GM12801 (cell line): ENCODE results near the gene KCTD12.

Source experiments
- TF ChIP-seq, protein P1 (sequence below): IDR thresholded peaks from one replicate; pipeline ENCODE4 v1.5.1; 2011; ENCODE audit warnings: control low read depth; ENCODE audit not compliant: insufficient read length; ENCODE audit errors: extremely low read depth

Gene KCTD12

DNA sequence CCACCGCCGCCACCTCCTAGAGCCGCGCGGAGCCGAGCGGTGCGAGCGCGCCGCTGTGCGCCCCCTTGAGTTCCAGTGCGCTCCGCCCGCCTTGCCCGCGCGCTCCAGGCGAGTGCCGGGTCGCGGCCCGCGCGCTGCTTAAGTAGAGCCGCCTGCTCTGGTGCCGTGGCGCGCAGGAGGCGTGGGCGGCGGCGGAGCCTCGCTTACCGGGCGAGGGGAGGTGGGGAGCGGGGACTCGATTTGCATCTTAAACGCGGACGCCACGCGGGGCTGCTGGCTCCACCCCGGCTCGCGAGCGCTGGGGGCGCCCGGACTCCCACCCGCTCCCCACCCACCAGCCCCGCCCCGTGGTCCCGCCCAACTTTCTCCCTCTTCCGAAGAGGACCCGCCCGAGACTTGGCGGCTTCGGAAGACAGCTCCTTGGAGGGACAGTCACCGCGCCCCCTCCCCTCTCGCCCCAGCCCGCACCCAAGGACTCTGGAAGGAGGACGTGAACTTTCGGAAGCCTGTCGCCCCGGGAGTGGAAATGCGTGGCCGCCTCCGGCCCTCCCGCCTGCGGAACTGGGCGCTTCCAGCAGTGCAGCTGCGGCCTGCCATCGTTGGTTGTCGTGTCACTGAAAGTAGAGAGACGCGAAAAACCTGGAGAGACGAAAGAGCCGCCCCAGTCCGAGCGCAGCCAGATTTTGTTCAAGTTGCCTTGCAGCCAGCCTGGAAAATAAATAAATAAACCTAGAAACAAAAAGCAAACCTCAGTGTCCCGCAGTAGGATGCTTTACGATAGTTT is at the start of gene KCTD12:
Gene KCTD12, minus strand, starts transcription at position 114 of the 784 bp plus-strand sequence. CDS start 257 bp downstream, outside the sequence.
- TF ChIP-seq, protein P1, sequence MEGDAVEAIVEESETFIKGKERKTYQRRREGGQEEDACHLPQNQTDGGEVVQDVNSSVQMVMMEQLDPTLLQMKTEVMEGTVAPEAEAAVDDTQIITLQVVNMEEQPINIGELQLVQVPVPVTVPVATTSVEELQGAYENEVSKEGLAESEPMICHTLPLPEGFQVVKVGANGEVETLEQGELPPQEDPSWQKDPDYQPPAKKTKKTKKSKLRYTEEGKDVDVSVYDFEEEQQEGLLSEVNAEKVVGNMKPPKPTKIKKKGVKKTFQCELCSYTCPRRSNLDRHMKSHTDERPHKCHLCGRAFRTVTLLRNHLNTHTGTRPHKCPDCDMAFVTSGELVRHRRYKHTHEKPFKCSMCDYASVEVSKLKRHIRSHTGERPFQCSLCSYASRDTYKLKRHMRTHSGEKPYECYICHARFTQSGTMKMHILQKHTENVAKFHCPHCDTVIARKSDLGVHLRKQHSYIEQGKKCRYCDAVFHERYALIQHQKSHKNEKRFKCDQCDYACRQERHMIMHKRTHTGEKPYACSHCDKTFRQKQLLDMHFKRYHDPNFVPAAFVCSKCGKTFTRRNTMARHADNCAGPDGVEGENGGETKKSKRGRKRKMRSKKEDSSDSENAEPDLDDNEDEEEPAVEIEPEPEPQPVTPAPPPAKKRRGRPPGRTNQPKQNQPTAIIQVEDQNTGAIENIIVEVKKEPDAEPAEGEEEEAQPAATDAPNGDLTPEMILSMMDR = no peak

DNA sequence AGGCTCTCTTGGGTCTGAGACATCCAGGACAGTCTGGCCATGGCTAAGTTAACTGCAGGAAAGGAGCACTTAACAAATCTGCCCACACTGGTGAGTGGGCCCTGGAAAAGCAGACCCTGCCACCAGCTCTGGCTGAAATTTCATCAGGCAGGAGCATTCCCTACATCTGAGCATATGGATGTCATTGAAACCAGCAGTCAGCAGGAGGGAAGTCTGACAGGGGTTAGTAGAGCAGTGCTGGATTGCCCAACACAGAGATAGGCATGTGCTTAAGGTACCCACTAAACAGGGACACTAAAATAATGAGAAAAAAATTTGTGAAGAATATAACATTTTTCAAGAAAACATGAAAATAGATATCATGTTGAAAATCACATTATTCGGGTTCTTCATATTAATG is 48.5 kb upstream of the KCTD12 start:
- TF ChIP-seq, protein P1 = no peak

DNA sequence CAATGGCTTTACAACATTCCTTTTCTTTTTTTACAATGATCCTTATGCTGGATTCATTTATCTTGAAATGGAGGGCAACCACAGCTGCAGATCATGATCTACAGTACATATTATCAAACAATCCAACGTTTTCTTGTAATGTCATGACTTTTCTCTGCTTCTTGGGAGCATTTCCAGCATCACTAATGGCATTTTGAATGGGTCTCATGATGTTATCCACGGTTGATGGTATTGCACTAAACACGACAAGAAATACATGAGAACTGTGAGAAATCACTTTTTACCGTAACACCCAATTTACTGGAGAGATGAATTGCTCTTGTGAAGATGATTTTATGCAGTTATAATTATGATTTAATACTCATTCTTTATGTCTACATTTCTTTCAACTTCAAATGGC is 45.9 kb upstream of the KCTD12 start:
- TF ChIP-seq, protein P1 = no peak

DNA sequence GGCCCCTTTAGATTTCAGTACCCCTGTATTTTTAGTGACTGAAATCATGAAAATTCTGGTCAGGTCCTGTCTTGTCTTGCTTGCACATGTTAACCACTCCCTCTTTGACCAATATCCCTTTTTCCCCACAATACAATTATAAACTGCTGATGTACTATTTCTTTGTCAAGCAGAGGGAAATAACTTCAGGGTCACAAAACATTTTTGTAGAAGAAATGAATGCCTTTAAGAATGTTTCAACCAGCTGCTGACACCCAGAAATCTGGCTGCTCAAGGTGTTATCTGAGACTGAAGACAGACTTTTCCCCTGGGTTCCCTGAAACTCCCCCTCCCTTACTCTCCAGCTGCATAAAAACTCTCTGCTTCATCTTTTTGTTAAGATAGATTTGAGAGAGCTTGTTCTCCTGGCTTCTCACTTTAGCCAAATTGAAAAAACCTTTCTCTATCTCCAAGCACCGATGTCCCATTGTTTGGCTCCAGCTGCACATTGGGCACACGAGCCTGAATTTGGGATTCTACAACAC is 43.7 kb upstream of the KCTD12 start:
- TF ChIP-seq, protein P1 = no peak

DNA sequence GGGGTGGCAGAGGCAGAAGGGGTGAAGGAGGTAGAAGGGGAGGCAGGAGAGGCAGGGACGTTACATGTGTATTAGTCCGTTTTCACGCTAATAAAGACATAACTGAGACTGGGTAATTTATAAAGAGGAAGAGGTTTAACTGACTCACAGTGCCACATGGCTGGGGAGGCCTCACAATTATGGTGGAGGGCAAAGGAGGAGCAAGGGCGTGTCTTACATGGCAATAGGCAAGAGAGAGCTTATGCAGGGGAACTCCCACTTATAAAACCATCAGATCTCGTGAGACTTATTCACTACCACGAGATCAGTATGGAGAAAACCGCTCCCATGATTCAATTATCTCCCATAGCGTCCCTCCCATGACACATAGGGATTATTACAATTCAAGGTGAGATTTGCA is 43.1 kb upstream of the KCTD12 start:
- TF ChIP-seq, protein P1 = no peak

DNA sequence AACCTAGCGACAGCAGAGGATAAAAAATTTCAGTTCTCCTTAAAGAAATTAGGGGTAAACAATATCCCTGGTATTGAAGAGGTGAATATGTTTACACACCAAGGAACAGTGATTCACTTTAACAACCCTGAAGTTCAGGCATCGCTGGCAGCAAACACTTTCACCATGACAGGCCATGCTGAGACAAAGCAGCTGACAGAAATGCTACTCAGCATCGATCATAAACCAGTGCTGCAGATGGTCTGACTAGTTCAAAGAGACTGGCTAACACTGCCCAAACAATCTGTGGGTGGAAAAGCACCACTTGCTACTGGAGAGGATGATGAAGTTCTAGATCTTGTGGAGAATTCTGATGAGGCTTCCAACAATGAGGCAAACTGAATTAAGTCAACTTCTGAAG is 42.3 kb upstream of the KCTD12 start:
- TF ChIP-seq, protein P1 = no peak

DNA sequence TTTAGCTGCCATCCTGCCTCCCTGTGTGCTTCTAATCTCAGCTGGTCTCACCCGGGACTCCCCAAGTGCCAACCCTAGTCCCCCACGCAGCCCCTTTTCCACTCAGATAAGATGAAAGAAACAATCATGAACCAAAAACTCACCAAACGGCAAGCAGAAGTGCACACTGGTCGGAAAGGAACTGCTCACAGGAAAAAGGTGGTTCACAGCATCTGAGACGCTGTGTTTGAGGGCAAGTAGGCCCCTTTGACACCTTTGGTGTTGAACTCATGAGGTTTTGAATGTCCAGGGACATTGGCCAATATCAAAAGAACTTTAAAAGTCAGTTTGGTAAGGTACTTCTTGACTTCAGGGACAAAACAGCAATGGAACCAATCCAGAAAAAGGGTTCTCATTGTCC is 41.8 kb upstream of the KCTD12 start:
- TF ChIP-seq, protein P1 = no peak
